Stimulated activated CD4-positive, alpha-beta T cell treated with anti-CD3 and anti-CD28 coated beads, TNF-alpha, amount 100 ng/mL, for 24 hours (primary cell): ENCODE results near the gene ZNF512B.
A peak's percentile ranks its signal among the peaks of the same experiment; 100 is the strongest.
"Not testable (repeated sequence)": the region's sequence is repeated elsewhere in the genome, so short reads cannot be mapped to it uniquely, and the experiment has no call there.

Experiments used
- DNase-seq, 3 experiments: peaks; one replicate each; pipeline ENCODE4 v3.0.0-alpha.2; 2020; ENCODE audit warnings: low read depth in 3 of 3

Gene ZNF512B, protein sequence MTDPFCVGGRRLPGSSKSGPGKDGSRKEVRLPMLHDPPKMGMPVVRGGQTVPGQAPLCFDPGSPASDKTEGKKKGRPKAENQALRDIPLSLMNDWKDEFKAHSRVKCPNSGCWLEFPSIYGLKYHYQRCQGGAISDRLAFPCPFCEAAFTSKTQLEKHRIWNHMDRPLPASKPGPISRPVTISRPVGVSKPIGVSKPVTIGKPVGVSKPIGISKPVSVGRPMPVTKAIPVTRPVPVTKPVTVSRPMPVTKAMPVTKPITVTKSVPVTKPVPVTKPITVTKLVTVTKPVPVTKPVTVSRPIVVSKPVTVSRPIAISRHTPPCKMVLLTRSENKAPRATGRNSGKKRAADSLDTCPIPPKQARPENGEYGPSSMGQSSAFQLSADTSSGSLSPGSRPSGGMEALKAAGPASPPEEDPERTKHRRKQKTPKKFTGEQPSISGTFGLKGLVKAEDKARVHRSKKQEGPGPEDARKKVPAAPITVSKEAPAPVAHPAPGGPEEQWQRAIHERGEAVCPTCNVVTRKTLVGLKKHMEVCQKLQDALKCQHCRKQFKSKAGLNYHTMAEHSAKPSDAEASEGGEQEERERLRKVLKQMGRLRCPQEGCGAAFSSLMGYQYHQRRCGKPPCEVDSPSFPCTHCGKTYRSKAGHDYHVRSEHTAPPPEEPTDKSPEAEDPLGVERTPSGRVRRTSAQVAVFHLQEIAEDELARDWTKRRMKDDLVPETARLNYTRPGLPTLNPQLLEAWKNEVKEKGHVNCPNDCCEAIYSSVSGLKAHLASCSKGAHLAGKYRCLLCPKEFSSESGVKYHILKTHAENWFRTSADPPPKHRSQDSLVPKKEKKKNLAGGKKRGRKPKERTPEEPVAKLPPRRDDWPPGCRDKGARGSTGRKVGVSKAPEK

DNA sequence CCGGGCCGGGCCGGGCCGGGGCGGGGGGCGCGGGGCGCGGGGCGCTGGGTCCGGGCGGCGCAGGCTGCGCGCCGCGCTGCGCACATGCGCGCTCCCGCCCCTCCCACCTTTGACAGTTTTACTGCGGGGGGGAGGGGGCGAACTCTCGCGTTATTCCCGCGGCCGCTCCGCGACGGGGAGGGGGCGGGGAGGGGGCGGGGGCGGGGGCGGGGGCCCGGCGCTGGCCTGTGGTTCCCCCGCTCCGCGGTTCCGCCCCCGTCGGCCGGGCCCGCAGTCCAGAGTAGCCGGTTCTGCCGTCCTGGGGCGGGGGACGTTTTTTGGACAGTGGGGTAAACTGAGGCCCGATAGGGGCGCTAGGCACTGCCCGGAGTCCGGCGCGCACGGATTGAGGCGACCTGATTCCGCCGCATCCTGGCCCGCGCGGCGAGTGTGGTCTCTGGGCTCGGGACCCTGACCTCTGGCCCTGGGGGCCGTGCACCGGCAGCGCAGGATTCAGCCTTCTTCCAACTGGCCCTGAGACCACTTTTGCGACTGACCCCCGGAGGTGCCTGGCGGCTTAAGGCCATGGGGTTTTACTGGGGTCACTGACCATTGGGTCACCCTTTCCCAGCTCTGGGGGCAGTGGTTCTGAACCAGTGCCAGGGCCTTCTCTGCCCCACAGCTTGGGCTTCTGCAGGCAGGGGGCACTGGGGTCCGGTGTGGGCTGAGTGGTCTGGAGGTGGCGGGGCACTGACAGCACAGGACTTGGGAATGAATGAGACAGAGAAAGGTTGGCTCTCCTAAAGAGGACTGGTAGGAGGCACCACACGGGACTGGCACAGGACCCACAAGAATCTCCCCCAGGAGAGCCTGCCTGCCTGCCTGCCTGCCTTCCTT lies at the start of gene ZNF512B:
Gene ZNF512B, minus strand, starts transcription at position 93 of the 876 bp plus-strand sequence. CDS start 1,980 bp downstream, outside the sequence.
- DNase-seq, result peak in 1 of 3 experiments; percentile 64

DNA sequence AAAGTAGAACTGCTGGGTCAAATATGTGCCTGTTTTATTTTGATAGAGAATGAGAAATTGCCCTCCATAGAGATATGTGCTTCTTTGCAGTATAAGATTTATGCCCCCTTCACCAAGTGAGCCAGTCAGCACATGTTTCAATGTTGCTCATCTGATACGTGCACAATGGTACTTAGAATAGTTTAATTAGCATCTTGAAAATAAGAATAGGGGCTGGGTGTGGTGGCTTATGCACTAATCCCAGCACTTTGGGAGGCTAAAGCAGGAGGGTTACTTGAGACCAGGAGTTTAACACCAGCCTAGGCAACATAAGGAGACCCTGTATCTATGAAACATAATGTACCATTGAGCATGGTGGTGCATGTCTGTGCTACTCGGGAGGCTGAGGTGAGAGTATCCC lies 45.9 kb upstream of the ZNF512B start:
- DNase-seq, result no peak

DNA sequence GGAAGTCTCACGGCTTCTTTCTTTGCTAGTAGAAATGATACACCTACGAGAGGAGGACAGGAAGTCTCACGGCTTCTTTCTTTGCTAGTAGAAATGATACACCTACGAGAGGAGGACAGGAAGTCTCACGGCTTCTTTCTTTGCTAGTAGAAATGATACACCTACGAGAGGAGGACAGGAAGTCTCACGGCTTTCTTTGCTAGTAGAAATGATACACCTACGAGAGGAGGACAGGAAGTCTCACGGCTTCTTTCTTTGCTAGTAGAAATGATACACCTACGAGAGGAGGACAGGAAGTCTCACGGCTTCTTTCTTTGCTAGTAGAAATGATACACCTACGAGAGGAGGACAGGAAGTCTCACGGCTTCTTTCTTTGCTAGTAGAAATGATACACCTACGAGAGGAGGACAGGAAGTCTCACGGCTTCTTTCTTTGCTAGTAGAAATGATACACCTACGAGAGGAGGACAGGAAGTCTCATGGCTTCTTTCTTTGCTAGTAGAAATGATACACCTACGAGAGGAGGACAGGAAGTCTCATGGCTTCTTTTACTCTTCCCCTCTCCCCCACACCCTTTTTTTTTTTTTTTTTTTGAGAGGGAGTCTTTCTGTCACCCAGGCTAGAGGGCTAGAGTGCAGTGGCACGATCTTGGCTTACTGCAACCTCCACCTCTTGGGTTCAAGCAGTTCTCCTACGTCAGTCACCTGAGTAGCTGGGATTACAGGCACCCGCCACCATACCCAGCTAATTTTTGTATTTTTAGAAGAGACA lies 42.8 kb upstream of the ZNF512B start:
- DNase-seq, result not testable (repeated sequence)

DNA sequence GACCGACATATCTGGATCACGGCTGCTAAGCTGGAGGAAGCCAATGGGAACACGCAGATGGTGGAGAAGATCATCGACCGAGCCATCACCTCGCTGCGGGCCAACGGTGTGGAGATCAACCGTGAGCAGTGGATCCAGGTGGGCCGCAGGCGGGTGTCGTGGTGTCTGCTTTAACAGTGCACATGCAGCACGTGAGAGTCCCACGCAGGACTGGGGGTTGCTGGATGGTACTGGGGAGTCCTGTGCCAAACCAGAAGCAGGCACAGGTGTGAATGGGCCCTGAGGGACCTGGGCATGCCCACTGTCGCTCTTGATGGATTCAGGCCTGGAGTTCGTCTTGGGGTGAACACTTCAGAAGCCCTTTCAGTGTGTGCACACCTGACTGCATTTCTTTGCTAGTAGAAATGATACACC lies 41.6 kb upstream of the ZNF512B start:
- no peak for DNase-seq

DNA sequence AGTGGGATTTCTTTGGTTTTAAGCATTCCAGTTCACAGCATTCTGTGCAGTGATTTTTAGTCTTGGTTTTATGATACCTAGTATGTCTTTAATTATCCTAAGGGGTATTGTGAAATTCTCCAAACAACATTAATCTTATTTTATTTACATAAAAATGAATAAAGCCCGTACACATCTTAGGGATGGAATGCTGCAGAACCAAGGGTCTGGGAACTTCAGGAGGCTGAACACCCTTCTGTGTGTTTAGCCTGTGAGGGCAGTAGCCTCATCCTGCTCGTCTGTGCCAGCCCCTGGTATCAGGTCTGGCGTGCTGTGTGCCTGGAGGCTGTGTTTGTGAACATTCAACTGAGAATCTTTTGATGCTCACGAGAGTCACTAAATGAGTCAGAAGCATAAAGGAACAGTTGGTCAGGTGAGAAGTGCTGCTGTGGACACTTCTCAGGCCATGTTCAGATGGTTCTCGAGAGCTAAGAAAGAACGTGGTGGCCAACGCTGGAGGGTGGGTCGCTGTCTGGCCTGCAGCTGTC lies 41.0 kb upstream of the ZNF512B start:
- no peak for DNase-seq

DNA sequence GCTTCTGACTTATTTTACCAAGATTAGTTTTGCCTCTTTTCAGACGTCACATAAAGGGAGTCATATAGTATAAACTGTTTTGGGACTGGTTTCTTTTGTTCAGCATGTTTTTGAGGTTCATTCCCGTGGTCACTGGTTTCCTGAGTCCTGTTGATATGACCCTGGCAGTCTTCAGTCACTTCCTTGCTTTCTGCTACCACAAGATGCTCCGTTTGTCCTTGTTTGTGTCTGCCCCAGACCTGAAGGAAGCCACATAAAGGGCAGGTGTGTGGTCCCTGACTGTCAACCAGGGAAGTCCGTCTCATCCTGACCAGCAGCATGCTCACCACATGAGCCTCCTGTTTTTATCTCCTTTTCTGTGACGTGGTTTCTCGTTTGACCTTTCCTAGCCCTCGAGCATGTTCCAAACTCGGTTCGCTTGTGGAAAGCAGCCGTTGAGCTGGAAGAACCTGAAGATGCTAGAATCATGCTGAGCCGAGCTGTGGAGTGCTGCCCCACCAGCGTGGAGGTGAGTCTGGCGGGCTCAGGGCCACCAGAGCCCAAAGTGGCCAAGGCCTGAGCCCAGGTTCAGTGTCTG lies 40.2 kb upstream of the ZNF512B start:
- no peak for DNase-seq

DNA sequence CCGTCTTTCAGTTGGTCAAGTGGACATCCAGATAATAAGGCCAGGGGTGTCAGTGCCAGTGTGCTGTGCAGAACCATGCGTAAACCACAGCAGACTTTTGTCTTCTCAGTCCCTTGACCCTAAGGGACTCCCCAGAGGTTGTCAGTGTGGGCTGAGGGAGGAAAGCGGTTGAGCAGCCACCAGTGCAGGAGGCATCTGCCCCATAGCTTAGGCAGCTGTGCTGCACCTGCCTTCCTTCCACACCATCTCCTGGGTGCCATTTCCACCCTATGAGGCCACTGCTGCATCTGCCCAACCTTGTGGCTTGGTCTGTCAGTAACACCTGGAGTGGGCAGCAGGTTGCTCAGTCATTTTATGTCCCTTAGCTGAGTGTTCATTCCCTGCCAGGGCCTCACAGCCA lies 37.2 kb upstream of the ZNF512B start:
- DNase-seq, result no peak

DNA sequence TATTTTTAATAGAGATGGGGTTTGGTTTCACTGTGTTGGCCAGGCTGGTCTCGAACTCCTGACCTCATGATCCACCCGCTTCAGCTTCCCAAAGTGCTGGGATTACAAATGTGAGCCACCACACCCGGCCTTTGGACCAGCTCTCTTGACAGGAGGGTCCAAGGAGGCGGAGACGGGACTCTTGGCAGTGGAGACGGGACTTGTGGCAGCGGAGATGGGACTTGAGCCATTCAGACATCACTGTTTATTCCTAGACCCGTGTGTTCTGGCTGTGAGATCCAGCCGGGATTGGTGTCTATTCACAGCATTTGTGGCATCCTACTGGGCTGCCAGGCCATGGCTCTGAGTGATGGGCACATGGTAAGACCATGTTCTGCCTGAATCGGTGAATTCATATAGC lies 36.8 kb upstream of the ZNF512B start:
- DNase-seq, result no peak

DNA sequence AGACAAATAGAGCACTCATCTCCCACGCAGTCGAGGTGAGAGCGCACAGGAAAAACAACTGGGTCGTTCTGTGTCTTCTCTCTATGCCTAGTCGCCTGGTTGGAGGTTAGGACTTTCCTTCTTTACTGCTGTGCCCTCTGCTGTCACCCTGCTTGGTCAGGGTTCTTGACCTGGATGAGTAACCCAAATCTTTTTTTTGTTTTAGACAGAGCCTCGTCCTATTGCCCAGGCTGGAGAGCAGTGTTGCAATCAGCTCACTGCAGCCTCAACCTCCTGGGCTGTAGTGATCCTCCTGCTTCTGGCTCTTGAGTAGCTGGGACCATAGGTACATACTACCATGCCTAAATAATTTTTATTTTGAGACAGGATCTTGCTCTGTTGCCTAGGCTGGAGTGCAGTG lies 35.7 kb upstream of the ZNF512B start:
- DNase-seq, result no peak

DNA sequence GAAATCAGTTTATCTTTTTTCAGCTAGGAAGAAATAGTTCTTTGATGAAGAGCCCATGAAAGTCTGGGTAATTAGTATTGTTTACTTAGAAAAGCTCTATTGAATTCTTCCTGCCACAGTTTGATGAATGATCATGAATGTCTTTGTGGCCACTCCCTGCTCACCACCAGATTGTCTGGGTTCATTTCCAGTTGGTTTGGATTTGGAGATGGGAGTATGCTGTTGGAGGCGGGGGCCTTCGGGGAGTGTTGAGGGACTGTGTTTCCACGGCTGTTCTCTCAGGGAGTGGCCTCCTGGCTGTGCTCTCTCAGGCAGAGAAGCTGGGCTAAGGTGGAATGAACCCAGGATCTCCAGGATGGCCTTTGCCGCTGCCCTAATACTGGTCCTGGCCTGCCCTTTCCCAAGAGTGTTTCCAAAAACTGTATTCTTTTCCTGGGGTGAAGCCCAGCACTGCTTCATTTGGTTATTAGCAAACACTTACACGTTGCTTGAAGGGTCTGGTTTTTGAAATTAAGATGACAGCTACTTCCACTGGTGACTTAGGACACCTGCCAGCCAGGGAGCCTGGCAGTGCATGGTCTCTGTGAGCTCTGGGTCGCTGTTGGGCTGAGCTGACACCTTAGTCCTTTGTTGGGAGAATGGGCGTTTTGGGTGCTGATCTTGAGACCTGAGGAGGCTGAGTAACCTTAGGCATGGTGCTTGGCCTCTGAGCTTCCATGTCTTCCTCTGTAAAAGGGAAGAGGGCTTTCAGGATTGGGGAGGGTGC lies 34.4 kb upstream of the ZNF512B start:
- DNase-seq, result no peak

DNA sequence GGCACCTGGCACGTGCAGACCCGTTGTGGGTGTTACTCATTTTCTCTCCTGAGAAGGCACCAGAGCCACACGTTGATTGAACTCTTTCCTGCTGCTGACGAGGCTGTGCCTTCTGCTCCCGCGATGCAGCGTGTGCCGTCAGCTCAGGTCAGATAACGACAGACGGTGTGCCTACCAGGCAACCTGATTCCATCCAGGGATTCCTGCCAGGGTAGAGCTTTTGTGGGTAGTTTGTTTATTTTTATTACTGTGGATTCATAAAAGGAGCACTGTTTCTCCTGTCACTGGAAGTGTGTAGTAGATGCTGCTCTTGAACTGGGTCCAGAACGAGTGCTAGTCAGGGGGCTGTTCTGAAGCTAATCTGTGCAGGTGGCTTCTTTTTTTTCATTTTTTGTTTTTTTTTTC lies 31.9 kb upstream of the ZNF512B start:
- no peak for DNase-seq

DNA sequence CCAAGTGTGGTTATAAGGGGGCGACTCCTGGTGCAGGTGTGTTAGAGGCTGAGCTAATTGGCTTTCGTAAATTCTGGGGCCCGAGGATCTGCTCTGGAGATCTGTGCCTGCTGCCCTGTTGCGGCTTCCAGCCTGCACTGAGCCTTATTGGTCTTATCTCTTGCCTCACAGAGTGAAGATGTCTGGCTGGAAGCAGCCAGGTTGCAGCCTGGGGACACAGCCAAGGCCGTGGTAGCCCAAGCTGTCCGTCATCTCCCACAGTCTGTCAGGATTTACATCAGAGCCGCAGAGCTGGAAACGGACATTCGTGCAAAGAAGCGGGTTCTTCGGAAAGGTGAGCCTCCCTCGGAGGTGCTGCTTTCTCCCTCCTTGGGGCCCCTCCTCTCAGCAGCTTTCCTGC lies 31.2 kb upstream of the ZNF512B start:
- no peak for DNase-seq

DNA sequence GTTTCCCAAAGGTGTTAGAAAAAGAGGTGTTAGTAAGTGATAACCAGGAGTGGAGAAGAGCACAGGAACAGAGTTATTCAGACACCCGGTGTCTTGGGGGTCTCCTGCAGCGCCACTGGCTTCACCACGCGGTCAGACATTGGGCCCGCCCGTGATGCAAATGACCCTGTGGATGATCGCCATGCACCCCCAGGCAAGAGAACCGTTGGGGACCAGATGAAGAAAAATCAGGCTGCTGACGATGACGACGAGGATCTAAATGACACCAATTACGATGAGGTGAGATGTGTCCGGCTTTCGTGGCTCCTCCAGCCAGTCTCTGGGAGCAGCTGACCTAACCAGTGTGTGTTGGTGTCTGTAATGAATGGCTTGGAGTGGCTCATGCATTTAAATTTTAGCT lies 13.2 kb upstream of the ZNF512B start:
- DNase-seq, result no peak

DNA sequence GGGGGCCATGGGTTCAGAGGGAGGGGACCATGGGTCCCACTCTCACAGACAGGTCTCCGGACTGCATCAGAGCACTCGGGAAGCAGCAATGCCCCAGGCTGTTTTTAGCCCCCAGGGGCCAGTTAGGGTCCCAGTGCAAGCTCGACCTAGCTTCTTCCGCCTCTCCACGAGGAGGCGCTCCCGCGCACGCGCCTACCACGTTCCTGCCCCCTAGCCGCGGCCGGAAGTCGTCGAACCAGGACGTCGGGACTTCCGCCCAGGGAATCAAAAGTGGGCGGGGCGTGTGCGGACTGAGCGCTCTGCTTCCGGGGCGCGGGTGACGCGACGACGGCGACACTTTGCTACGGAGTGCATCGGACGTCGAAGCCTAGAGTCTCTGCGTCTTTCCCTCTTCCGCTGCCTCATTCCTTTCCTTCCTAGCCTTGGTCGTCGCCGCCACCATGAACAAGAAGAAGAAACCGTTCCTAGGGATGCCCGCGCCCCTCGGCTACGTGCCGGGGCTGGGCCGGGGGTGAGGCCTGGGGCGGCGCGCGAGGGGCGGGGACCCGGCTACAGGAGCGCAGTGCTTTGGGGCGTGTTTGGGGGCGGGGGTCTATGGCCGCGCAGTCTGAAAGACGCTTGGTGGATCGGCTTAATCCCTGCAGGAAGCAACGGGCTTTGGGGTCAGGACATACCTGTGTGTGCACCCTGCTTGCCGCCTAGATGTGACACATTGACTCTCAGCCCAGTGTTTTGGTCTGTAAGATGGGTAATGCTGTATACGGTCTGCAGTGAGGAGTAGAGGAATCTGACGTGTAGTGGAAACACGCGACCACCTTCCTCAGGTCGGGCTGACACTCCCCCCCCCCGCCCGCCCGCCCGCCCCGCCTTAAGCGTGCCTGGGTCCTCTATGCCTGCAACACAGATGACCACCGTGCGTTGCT lies 11.3 kb upstream of the ZNF512B start, which contains the start of gene PRPF6:
Gene PRPF6, plus strand, starts transcription at position 327 of the 923 bp plus-strand sequence. Its CDS starts 114 bp downstream, at position 441.
- peak; percentile 90 to 94 (median 93) for DNase-seq

DNA sequence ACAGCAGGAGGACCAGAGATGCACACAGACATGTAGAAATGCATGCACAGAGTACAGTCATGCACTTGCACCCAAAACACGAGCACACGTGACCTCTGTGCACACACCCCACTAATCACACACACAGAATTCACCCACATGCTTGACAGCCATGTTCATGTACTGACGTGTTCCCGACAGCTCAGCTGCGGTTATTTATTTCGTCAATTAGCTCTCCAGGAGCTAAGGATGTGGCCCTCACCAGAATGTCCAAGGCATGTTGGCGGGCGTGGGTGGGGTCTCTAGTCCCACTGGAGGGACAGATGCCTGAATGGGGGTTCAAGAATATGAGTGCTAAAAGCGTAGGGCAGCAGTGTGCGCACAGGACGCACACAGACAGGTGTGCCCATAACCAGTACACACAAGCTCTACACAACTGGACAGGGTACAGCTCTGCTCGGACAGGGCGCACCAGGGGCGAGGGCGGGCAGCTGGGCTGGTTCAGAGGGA lies 10.6 kb upstream of the ZNF512B start:
- DNase-seq, result no peak

DNA sequence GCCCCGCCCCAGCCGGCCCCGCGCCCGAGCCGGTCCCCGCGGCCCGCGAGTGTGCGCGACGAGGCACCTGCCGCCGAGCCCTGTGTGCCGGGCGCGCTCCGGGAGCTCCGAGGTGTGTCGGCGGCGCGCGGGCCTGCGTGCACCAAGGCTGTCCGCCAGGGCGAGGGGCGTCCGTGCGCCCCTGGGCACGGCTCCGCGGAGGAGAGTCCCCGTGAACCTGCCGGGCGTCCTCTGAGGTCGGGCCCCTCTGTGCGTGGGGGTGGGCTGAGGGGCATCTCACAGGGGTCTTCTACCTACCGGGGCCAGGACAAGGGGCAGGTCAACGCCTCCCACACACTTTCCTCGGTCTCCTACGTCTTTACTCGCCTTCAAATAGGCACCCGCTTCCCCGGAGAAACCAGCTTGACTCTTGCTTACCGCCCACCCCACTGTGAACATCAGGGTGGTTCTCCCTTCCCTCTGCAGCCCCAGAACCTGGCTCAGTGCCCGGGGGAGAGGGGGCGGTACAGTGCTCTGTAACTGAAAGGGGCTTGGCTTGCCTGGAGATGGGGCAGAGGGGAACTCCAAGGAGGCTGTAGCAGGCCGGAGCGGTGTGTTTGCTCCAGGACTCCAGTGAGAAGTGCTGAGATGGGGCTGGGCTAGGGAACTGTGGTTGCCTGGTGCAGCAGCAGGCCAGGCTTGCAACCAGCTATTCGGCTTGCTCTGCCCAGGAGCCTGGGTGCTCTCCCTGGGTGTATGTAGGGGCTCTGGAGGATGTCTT lies 10.0 kb upstream of the ZNF512B start, which contains the start of gene SAMD10:
Gene SAMD10, minus strand, starts transcription at position 86 of the 760 bp plus-strand sequence. CDS start 175 bp downstream, outside the sequence.
- peak; percentile 64 to 91 (median 67) for DNase-seq

DNA sequence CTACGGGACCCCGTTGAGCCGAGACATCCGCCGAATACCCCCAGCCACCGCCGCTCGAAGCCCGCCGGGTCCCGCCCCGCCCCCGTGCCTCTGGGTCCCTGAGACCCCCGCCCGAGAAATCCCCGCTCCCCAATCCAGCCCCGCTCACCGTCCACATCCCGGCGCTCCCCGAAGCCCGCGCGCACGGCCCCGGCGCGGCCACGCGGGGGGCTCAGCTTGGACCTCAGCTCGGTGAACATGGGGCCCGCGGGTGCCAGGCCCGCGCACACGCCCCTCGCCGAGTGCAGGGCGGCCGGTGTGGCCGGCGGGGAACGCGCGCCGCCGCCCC lies 9.5 kb upstream of the ZNF512B start:
- DNase-seq, result no peak
